AG04449 (cell line): Measurements from ENCODE around the gene C5orf47.
A peak's percentile ranks its signal among the peaks of the same experiment; 100 is the strongest.

Experiments used
- CTCF ChIA-PET: fragments of 350-600 bp; formaldehyde crosslinking; extraction: SDS; loops from one replicate; lab custom pipeline; 2021; ENCODE audit warnings: antibody characterized with exemption; lab: Yijun Ruan, JAX
- POLR2A ChIA-PET: fragments of 400-600, 350-600 bp; formaldehyde crosslinking; extraction: SDS; loops from one replicate; lab custom pipeline; 2020; ENCODE audit warnings: antibody characterized with exemption, inconsistent platforms; lab: Yijun Ruan, JAX
- DNase-seq: peaks from one replicate; pipeline ENCODE4 v3.0.0-alpha.2; 2010; ENCODE audit warnings: low read depth, low spot score
- H3K4me3 ChIP-seq: 2 replicates; pipeline ENCODE4 v1.5.1; 2011; ENCODE audit warnings: low read depth, mild to moderate bottlenecking, control low read depth, low read length
- TF ChIP-seq, protein P1 (sequence below): IDR thresholded peaks from one replicate; pipeline ENCODE4 v1.5.1; 2011; ENCODE audit warnings: mild to moderate bottlenecking, moderate library complexity, low read length, control low read depth, inconsistent platforms; ENCODE audit not compliant: insufficient read depth; ENCODE audit errors: missing control alignments

C5orf47 gene

DNA sequence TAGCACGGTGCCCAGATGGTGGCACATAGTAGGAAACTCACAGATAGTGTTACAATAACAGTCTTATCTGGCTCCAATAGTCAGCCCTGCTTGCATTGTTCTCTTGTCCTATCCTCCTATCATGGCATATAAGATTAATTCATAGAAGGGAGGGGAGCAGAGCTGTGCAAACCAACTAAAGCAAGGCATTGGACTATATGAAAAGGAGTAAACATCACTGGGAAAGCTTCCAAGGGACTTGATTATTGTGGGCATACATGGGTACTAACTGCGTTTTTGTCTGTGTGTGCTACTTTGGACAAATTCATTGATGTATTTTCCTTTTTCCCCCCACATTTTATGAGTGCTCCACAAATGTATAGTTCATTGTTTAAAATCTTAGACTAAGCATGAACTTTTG, 43.8 kb upstream of the C5orf47 start:
- CTCF ChIA-PET, result no interaction called here

DNA sequence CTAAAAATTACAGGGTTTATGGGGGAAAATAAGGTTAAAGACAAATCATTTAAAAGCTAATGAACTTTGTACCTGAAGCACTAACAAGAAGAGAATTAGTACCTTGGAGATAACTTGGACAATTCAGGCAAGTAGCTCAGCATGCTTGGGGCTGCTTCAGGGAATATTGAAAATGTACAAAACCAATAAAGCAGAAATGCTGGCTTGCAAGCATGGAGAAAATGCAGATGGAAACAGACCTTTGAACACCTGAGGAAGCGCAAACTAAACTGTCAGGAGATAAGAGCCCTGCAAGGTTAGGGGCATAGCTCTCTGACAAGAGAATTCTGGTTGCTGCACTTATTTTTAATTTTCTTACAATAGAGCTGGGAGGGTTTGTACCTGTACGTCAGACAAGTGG, 42.6 kb upstream of the C5orf47 start:
- TF ChIP-seq, protein P1, sequence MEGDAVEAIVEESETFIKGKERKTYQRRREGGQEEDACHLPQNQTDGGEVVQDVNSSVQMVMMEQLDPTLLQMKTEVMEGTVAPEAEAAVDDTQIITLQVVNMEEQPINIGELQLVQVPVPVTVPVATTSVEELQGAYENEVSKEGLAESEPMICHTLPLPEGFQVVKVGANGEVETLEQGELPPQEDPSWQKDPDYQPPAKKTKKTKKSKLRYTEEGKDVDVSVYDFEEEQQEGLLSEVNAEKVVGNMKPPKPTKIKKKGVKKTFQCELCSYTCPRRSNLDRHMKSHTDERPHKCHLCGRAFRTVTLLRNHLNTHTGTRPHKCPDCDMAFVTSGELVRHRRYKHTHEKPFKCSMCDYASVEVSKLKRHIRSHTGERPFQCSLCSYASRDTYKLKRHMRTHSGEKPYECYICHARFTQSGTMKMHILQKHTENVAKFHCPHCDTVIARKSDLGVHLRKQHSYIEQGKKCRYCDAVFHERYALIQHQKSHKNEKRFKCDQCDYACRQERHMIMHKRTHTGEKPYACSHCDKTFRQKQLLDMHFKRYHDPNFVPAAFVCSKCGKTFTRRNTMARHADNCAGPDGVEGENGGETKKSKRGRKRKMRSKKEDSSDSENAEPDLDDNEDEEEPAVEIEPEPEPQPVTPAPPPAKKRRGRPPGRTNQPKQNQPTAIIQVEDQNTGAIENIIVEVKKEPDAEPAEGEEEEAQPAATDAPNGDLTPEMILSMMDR, result no peak
- ChIA-PET CTCF (interaction anchor here (0.6 to 1.2 kb wide), 2 partner anchors 56 to 652 kb away, joined by 3 to 4 read pairs; no protein-coding TSS in a partner anchor), POLR2A (no interaction called here)
- no peak for DNase-seq
- H3K4me3 ChIP-seq, result no peak overlapping the region

More for the DNA sequence above, 43.8 kb upstream of the C5orf47 start:
- DNase-seq, result no peak
- POLR2A ChIA-PET, result no interaction called here
- TF ChIP-seq, protein P1, result no peak
- no peak overlapping the region for H3K4me3 ChIP-seq

DNA sequence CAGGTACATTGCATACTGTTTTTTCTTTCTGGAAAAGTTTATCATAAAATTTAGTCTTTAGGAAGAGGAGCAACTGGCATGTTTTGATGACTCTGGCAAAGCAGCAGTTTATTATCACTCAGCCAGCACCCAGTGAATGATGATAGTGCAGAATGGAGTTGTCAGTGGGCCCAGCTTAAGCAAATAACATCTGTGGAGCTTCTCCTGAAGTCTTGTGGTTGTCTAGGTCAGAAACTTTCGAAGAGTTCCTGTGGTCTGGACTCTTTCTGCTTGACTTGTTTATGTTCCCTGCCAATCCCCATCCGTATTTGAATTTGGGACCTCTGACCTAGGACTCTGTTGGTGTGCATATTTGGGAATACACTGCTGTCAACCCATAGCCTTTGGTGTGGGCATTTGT, 38.1 kb upstream of the C5orf47 start:
- no peak for DNase-seq
- TF ChIP-seq, protein P1, result no peak
- ChIA-PET CTCF (interaction anchor here (1.4 kb wide), 1 partner anchor 22 kb away, joined by 4 read pairs; no protein-coding TSS in a partner anchor), POLR2A (no interaction called here)
- no peak overlapping the region for H3K4me3 ChIP-seq

DNA sequence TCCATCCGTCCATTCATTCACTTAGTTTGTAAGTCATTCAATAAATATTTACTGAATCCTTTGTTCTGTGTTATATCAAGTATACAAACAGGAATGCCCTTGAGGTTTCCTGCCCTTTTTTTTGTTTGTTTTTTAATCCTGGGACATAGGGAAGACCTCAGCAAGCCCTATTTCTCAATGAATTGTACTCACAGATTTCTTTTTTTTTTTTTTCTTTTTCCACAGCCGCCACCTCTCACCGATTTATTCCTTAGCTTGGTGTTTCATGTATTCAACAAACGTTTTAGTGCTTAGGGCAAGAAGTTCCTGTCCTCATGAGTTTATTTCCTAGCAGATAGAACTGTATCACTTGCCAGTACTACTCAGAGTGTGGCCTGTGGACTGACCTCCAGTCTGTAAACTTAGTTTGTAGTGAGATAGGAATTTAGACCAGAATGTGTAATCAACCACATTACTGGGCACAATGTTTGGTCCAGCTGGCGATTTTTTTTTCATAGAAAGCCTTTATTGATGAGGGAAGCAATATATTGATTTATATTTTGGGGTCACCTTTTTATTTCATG, 35.4 kb upstream of the C5orf47 start:
- CTCF ChIA-PET, result interaction anchor here (0.8 to 1.9 kb wide), 3 partner anchors 18 to 363 kb away, joined by 3 to 10 read pairs (median 4); no protein-coding TSS in a partner anchor
- H3K4me3 ChIP-seq, result no peak overlapping the region
- DNase-seq, result no peak
- POLR2A ChIA-PET, result no interaction called here
- TF ChIP-seq, protein P1, result no peak

DNA sequence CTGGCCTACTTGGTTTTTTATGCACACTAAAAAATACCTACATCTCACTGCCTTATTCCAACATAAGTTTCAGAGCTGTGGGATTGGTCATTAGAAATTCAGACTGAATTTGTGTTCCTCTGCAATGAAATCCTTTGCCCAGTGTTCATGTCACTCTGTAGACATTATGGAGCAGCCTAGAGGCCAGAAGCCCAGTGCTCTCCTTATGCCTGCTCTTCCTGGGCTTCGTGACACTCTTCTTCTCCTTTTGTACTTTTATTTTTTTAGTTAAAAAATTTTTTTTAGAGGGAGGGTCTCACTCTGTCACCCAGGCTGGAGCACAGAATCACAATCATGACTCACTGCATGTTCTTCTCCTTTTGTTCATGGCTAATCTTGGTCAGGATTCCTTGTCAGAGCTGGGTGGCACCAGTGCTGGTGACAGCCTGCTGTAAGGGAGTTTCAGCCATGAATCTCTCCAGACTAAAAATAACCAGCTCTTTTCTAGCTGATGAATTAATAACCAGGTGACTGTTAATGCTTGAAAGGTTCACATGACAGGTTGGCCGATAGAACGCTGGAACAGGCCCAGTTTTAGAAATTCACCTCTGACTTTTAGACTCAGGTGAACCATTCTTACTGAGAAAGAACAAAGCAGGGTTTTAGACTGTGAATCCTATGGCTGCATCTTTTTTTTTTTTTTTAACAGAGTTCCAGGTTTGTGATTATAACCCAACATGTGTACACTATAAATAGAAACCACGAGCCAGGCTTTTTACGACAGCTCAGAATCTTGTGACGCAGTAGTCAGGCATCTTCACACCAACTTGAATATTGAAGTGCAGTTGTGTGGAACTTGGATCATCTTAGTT, 34.1 kb upstream of the C5orf47 start:
- H3K4me3 ChIP-seq, result no peak overlapping the region
- POLR2A ChIA-PET, result interaction anchor here (1.0 to 1.4 kb wide), 2 partner anchors 8 to 14 kb away, joined by 5 to 6 read pairs; no protein-coding TSS in a partner anchor
- peak; percentile 77 for DNase-seq
- TF ChIP-seq, protein P1, result no peak
- CTCF ChIA-PET, result interaction anchor here (0.6 to 1.7 kb wide), 7 partner anchors 9 to 1255 kb away, joined by 3 to 7 read pairs (median 3); partner anchors contain the start of gene BOD1

DNA sequence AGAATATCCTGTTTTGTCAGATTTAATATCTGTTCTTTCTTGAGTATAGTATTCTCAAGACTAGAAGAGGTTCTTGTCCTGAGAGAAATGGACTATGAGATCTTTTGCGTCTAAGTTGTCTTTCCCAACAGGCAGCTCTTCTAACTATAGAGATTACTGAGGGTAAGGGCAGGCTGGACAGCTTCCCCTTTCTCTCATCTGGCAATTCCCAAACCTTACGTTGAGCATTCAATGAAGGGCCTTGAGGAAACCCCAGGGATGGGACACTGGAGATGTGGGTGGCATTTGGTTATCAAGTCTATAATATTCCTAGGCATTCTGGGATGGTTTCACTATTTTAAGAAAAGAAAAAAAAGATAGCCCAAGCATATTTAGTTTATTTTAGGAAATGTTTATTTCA, 28.0 kb upstream of the C5orf47 start:
- TF ChIP-seq, protein P1, result no peak
- POLR2A ChIA-PET, result no interaction called here
- no peak overlapping the region for H3K4me3 ChIP-seq
- CTCF ChIA-PET, result interaction anchor here (0.9 kb wide), 1 partner anchor 12 kb away, joined by 4 read pairs; no protein-coding TSS in a partner anchor
- DNase-seq, result no peak
